Activated T-helper 17 cell treated with anti-CD3 and anti-CD28 coated beads, Interleukin-2, amount 50 U/mL, for 72 hours (primary cell): ENCODE measurements around the gene CLDN20. TPM values are rescaled to one million over a fixed set of nuclear protein-coding genes. Genes with fewer than 3 reads are reported as not detected.
"Not testable (repeated sequence)": the region's sequence is repeated elsewhere in the genome, so short reads cannot be mapped to it uniquely, and the experiment has no call there.

Experiments used
- ATAC-seq: fragments of 150-1000 bp; cut with Tn5 transposase; replicated peaks from 2 replicates; pipeline ENCODE4 v1.10.0; 2021; ENCODE audit warnings: mild to moderate bottlenecking, moderate library complexity
- H3K27ac Mint-ChIP-seq: one replicate; pipeline ENCODE4 v1.8.0; 2022; ENCODE audit warnings: mixed read lengths
- H3K27me3 Mint-ChIP-seq: one replicate; pipeline ENCODE4 v1.8.0; 2022; ENCODE audit warnings: mixed read lengths
- H3K36me3 Mint-ChIP-seq: one replicate; pipeline ENCODE4 v1.8.0; 2022; ENCODE audit warnings: low read depth, mild to moderate bottlenecking, mixed read lengths
- H3K4me1 Mint-ChIP-seq: one replicate; pipeline ENCODE4 v1.8.0; 2022; ENCODE audit warnings: mixed read lengths
- H3K4me3 Mint-ChIP-seq: one replicate; pipeline ENCODE4 v1.8.0; 2022; ENCODE audit warnings: mild to moderate bottlenecking, mixed read lengths
- H3K9me3 Mint-ChIP-seq: one replicate; pipeline ENCODE4 v1.8.0; 2022; ENCODE audit warnings: mixed read lengths
- total RNA-seq, 2 donors: library from RNA; stranded (reverse); gene quantifications; one replicate each; pipeline ENCODE4 v1.2.3, GENCODE V29; 2022

CLDN20 gene
- total RNA-seq, 2 donors from 2014 or later: not detected

DNA sequence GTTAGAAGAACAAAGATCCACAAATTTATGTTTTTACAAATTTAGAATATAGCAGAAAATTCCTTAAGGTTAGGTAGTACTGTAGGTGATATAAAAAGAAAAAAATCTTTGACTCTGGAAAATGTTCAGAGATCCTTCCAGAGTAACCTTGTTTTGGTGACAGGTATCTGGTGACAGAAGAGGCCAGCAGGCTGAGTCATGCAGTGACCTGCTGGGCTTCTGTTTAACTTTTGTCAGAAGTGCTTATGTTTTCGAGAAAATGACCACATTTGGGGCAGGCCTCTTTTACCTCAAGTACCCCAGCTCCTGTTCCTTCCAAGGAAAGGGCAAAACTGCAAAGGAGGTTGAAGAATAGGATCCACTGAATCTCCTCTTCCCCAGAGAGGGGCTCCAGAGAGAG is 10.5 kb upstream of the CLDN20 start:
- ATAC-seq: peak; percentile 21
- H3K27me3 Mint-ChIP-seq: no peaks in the 10 kb centered on the region

DNA sequence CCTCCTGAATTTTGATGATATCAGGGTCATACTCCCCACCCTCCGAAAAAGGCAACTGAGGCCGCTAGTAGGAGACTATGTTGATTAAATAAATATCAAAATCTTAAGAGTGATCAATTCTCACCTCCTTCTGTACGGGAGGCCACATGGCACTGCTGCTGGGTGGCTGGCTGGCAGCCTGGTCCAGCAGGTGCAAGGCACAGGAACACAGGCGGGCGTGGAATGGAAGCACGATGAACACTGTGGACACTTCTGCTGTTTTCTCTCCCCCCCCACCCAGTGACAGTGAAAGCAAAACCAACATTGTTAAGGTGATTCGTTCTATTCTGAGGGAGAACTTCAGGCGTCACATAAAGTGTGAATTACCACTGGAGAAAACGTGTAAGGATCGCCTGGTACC is 9.7 kb upstream of the CLDN20 start:
- ATAC-seq: no peak
- H3K36me3 Mint-ChIP-seq: peaks cover 96% of the 10 kb centered on the region
- H3K9me3 Mint-ChIP-seq: no peaks in the 10 kb centered on the region
- no peak overlapping the region for H3K4me3 Mint-ChIP-seq
- no peaks in the 10 kb centered on the region for H3K4me1 Mint-ChIP-seq
- no peak overlapping the region for H3K27ac Mint-ChIP-seq
- H3K27me3 Mint-ChIP-seq: no peaks in the 10 kb centered on the region

More for the DNA sequence above, 10.5 kb upstream of the CLDN20 start:
- H3K4me1 Mint-ChIP-seq: peaks cover 4% of the 10 kb centered on the region
- H3K27ac Mint-ChIP-seq: peak overlapping the region; percentile 61
- H3K36me3 Mint-ChIP-seq: peaks cover 93% of the 10 kb centered on the region
- no peak overlapping the region for H3K4me3 Mint-ChIP-seq
- H3K9me3 Mint-ChIP-seq: no peaks in the 10 kb centered on the region

DNA sequence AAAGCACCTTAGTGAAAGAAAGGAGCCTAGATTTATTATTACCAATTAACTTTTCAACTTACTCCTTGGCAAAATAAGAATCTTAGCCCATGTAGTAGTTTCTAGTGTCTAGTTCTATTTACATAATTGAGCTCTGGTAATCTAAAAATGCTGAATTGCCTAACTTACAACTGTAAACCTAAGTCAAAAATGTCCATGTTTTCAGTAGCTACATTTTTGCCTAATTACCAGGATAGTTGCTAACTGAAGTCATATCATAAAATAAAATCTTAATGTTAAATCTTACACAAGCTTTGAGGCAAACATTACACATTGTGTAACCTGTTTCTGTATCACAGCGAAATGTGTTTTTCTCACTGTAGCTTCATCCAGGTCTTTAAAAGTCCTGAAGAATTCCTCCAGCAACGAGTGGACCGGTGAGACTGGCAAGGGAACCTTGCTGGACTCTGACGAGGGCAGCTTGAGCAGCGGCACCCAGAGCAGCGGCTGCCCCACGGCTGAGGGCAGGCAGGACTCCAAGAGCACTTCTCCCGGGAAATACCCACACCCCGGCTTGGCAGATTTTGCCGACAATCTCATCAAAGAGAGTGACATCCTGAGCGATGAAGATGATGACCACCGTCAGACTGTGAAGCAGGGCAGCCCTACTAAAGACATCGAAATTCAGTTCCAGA is 7.6 kb upstream of the CLDN20 start:
- no peak for ATAC-seq
- no peaks in the 10 kb centered on the region for H3K27me3 Mint-ChIP-seq
- peaks cover 6% of the 10 kb centered on the region for H3K4me1 Mint-ChIP-seq
- peaks cover 96% of the 10 kb centered on the region for H3K36me3 Mint-ChIP-seq
- H3K4me3 Mint-ChIP-seq: no peak overlapping the region
- H3K27ac Mint-ChIP-seq: no peak overlapping the region
- no peaks in the 10 kb centered on the region for H3K9me3 Mint-ChIP-seq

DNA sequence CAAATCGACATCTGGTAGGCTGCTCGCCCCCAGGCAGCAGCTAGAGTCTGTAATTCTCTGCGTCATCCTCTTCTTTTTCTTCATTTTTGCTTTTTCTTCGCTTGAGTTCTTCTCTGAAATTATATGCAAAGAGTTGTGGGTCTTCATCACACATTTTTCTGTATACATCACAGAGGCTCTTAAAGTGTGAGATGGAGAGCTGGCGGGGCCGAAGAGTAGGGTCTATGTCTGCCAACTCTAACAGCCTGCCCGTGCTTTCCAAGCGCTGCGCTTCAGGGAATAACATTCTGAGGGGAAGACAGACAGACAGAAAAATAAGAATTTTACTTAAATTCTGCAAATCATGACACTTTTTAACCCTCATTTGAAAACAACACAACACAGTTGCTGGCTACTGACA is 6.0 kb upstream of the CLDN20 start:
- Mint-ChIP-seq H3K27ac (no peak overlapping the region), H3K9me3 (no peaks in the 10 kb centered on the region), H3K27me3 (no peaks in the 10 kb centered on the region), H3K4me3 (no peak overlapping the region), H3K36me3 (peaks cover 94% of the 10 kb centered on the region), H3K4me1 (peaks cover 12% of the 10 kb centered on the region)
- no peak for ATAC-seq

DNA sequence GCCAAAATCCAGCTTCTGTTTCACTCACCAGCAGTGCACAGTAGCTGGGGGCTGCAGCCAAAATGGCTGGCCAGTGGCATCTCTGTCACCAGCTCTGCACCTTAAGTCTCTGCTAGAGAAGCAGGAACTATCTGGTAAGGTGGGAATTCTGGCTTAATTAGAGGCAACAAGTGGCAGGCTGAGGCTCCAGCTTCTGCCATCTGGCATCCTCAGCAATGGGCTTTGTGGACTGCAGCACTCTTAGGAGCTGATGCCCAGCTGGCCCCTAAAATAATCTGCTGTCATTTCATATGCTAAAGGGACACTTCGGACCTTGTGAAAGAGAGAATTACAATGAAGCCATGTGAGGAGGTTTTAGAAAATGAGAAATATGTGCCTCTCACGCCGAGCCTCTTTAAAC is 4.6 kb upstream of the CLDN20 start:
- Mint-ChIP-seq H3K4me3 (no peak overlapping the region), H3K27me3 (no peaks in the 10 kb centered on the region), H3K27ac (no peak overlapping the region), H3K4me1 (peaks cover 12% of the 10 kb centered on the region), H3K9me3 (no peaks in the 10 kb centered on the region), H3K36me3 (peaks cover 88% of the 10 kb centered on the region)
- ATAC-seq: no peak

DNA sequence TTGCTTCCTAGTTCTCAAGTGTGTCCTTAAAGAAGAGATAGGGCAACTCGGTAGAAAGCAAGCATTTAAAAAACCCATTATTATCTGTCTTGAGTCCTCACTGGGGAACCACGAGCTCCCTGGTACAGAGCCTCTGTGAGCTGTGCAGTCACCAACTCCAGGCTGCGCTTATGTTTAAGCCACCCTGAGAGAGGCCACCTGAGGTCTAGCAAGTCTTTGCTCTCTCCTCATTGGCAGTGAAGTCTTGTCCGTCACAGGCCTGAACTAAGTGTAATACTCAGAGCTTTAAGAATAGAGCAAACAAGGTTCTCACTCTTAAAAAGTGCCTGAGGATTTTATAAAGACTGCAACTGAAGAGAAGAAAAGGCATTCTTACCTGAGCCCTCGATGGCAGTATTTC is 3.9 kb upstream of the CLDN20 start:
- H3K4me3 Mint-ChIP-seq: no peak overlapping the region
- peaks cover 12% of the 10 kb centered on the region for H3K4me1 Mint-ChIP-seq
- H3K36me3 Mint-ChIP-seq: peaks cover 88% of the 10 kb centered on the region
- H3K27ac Mint-ChIP-seq: no peak overlapping the region
- no peaks in the 10 kb centered on the region for H3K27me3 Mint-ChIP-seq
- H3K9me3 Mint-ChIP-seq: no peaks in the 10 kb centered on the region
- ATAC-seq: no peak

DNA sequence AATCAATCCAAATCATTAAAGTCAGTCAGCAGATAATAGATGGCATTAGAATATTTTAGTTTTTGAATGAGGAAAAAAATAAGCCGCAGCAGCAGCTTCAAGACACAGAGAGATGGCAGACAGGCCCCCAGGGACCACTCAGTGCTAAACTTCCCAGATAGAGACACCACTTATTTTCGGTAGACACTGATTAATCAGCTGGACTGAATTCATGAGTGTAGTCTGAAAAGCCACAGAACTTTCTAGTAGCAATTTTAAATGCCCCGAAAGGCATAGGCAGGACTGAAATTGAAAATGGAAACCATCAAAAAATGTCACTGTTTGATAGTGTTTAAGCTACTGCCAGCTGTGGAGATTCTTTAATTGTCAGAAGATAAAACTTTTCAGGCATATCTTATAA is 3.1 kb upstream of the CLDN20 start:
- H3K27ac Mint-ChIP-seq: peak overlapping the region; percentile 43
- H3K27me3 Mint-ChIP-seq: no peaks in the 10 kb centered on the region
- H3K4me3 Mint-ChIP-seq: no peak overlapping the region
- no peaks in the 10 kb centered on the region for H3K9me3 Mint-ChIP-seq
- peaks cover 12% of the 10 kb centered on the region for H3K4me1 Mint-ChIP-seq
- ATAC-seq: peak; percentile 9
- H3K36me3 Mint-ChIP-seq: peaks cover 87% of the 10 kb centered on the region

DNA sequence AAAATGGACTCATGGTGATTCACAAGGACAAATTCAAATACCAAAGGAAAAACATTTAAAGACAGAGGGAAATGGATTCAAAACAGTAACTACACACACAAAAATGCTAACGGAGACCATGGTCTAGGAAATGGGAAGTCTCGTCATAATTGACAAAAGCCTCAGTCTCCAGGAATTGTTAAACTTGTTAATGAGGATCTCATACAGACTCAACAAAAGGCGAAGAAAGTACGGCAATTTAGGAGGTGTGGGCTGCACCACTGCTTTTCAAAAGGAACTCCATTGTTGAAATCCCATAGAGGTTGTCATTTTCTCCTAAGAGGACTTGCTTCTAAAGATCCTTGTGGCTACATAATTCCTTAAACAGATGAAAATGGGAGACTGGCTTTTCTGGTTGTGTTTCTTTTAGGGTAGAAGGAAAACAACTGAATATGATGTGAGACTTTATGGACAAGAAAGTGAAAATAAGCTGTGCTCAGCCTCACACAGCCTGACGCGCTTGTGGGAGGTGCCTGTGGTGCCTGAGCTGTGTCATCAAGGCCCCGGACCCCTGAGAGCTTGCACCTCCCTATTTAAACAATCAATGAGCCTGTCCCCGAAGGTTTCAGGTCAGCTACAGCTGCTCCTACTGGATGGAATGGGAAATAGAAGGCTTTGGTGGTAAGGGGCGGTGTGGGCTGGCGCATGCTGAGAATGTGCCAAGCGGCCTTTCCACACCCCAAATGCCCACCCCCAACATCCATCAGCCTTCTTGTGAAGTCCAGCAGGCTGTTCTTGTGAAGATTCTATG is 2.5 kb upstream of the CLDN20 start:
- H3K4me3 Mint-ChIP-seq: no peak overlapping the region
- no peaks in the 10 kb centered on the region for H3K9me3 Mint-ChIP-seq
- ATAC-seq: no peak
- no peaks in the 10 kb centered on the region for H3K27me3 Mint-ChIP-seq
- peaks cover 16% of the 10 kb centered on the region for H3K4me1 Mint-ChIP-seq
- H3K27ac Mint-ChIP-seq: peak overlapping the region; percentile 43
- peaks cover 87% of the 10 kb centered on the region for H3K36me3 Mint-ChIP-seq

DNA sequence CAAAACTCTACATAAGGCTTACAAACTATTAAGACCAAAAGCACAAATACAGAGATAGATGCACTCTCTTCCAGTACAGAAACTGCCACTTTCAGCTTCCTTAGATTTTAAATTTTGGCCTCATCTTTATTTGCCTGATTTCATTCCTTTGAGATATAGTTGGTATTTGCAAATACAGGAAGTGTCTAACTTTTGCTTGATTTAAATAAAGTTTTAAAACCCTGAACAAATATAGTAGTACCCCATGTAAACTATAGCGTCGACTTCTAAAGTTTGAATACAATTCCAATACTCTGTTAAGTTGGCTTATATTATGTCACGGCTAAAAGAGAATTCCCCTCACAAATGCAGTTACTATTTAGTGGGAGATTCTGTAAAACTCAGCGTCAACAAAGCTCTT is 1.2 kb upstream of the CLDN20 start:
- Mint-ChIP-seq H3K27me3 (no peaks in the 10 kb centered on the region), H3K4me1 (peaks cover 16% of the 10 kb centered on the region), H3K9me3 (no peaks in the 10 kb centered on the region), H3K36me3 (peaks cover 83% of the 10 kb centered on the region), H3K27ac (peak overlapping the region; percentile 28), H3K4me3 (no peak overlapping the region)
- no peak for ATAC-seq

DNA sequence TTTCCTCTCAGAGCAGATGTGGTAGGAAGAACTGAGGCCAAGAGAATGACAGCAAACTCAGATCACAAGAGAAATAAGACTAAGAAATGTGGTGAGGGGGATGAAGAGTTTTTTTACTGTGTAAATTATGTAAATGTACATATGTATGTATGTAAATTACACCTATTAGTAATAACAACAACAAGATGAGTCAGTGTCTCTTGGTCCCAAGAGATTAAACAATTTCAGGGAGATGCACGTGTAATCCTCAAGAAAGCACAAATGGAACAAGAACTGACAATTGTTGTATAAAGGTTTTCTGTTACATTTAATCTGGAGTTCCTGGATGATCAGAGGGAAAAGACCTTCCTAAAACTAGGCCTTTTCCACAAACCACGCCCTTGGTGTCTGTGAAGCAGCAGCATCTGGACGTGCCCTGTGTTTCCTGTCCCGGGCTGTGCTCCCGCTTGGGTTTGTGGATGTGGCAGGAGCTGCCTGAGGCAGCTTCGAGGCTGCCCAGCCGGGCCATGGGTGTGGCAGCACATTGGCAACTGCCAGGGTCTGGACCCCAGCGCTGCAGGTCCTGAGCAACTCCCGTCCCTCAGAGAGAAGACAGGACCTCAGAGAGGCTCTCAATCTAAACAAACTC is 994 bp downstream of the CLDN20 start:
- H3K9me3 Mint-ChIP-seq: no peaks in the 10 kb centered on the region
- H3K27ac Mint-ChIP-seq: peak overlapping the region; percentile 18
- H3K4me1 Mint-ChIP-seq: peaks cover 24% of the 10 kb centered on the region
- no peak for ATAC-seq
- H3K36me3 Mint-ChIP-seq: peaks cover 75% of the 10 kb centered on the region
- H3K27me3 Mint-ChIP-seq: no peaks in the 10 kb centered on the region
- no peak overlapping the region for H3K4me3 Mint-ChIP-seq

DNA sequence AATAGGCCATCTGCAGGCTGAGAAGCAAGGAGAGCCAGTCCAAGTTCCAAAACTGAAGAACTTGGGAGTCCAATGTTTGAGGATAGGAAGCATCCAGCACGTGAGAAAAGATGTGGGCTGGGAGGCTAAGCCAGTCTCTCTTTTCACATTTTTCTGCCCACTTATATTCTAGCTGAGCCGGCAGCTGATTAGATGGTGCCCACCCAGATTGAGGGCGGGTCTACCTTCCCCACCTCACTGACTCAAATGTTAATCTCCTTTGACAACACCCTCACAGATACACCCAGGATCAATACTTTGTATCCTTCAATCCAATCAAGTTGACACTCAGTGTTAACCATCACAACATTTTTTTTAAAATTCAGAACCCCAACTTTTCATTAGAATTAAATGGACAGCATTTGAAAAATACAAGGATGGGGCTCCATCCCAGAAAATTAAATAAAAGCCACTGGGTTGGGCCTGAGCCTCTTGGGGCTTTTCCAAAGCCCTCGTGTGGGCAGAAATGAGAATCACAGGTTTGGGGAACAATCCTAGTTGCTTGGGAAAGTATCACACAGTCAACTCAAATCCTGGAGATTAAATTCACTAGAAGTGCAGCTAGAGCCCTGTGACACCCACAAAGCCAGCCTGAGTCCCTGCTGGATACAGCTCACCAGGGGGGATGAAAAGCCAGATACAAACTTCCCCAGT is 2.2 kb downstream of the CLDN20 start:
- no peak overlapping the region for H3K27ac Mint-ChIP-seq
- H3K36me3 Mint-ChIP-seq: peaks cover 68% of the 10 kb centered on the region
- H3K4me1 Mint-ChIP-seq: peaks cover 24% of the 10 kb centered on the region
- no peak for ATAC-seq
- H3K9me3 Mint-ChIP-seq: no peaks in the 10 kb centered on the region
- no peak overlapping the region for H3K4me3 Mint-ChIP-seq
- H3K27me3 Mint-ChIP-seq: no peaks in the 10 kb centered on the region

DNA sequence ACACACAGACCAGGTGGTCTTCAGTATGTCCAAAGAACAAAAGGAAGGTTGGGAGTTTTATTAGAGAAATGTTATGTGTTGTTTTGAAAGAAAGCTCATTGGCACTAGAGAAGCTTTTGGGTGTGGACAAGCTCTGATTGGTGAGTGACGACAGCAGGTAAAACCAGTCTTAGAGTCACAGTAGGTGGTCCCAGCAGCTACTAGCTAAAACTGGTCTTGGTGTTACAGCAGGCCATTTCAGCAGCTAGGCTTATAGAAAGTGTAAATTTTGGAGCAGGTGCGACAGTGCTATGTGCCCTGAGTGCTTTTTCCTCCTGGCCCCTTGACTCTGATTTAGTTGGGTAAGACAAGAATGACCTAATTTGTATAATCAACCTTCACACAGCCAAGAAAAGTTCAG is 3.6 kb downstream of the CLDN20 start:
- Mint-ChIP-seq H3K27ac (no peak overlapping the region), H3K9me3 (no peaks in the 10 kb centered on the region), H3K4me1 (peaks cover 17% of the 10 kb centered on the region), H3K27me3 (no peaks in the 10 kb centered on the region), H3K4me3 (no peak overlapping the region), H3K36me3 (peaks cover 62% of the 10 kb centered on the region)
- no peak for ATAC-seq

DNA sequence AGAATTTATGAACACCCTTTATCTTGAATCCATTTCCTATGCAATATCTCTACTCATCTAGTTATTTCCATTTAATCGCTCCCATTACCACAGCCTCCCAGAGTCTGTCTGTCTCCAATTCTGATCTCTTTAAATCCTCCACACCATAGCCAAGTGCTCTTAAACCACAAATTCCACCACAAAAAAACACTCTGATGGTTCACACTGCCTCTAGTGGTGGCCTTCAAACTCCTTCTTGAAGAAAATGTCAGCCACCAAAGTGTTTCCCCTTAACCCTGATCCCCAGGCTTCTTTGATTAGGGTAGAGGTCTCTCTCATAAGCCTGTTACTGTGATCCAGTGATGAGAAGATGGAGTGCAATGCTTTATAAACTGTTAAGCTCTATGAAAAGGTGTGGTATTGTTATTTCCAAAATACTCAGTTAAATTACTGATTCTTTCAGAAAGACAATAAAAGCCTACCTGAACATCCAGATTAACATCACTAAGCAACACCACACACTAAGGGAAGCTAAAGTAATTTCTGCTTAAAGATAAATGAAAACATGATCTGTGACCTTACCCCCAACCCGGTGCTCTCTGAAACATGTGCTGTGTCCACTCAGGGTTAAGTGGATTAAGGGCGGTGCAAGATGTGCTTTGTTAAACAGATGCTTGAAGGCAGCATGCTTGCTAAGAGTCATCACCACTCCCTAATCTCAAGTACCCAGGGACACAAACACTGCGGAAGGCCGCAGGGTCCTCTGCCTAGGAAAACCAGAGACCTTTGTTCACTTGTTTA is 4.5 kb downstream of the CLDN20 start:
- not testable (repeated sequence) for H3K9me3 Mint-ChIP-seq, H3K4me3 Mint-ChIP-seq, H3K27me3 Mint-ChIP-seq, ATAC-seq
- Mint-ChIP-seq H3K27ac (peak overlapping the region; percentile 25), H3K36me3 (peaks cover 65% of the 10 kb centered on the region), H3K4me1 (peaks cover 15% of the 10 kb centered on the region)

DNA sequence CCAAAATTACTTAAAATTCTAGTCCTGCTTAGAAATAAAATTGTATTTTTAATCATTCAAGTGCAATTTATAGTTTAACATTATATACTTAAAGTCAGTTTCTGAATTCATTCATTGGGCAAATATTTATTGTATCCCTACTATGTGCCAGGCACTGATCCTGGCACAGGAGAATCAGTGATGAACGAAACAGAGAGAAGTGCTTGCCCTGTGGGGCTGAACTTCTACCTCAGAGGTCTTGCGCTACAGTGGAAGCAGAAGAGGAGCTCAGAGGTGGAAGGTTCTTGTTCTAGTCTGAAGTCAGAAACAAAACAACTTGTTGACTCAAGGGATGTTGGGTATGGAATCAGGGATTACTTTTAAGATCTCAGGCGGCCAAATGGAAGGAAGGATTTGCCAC is 6.0 kb downstream of the CLDN20 start:
- Mint-ChIP-seq H3K4me1 (peaks cover 24% of the 10 kb centered on the region), H3K27me3 (no peaks in the 10 kb centered on the region), H3K9me3 (no peaks in the 10 kb centered on the region), H3K27ac (no peak overlapping the region), H3K36me3 (peaks cover 60% of the 10 kb centered on the region), H3K4me3 (no peak overlapping the region)
- ATAC-seq: no peak
